HepG2 (cell line): Measurements from ENCODE around the gene SLC25A23. TPM values are rescaled to one million over a fixed set of nuclear protein-coding genes. Genes with fewer than 3 reads are reported as not detected.

ENCODE experiments used
- FOSL2 ChIP-seq: sonication (generic); formaldehyde crosslinking; IDR thresholded peaks from 2 replicates; pipeline ENCODE4 v1.4.0; 2020; ENCODE audit warnings: missing genetic modification reagents
- HOXA3 ChIP-seq: sonication (generic); formaldehyde crosslinking; IDR thresholded peaks from 2 replicates; pipeline ENCODE4 v1.5.0; 2020; ENCODE audit warnings: missing genetic modification reagents
- MYNN ChIP-seq: sonication (generic); formaldehyde crosslinking; IDR thresholded peaks from 2 replicates; pipeline ENCODE4 v1.4.0; 2020; ENCODE audit warnings: mild to moderate bottlenecking, low read depth, missing genetic modification reagents
- PHF8 ChIP-seq: sonication (generic); formaldehyde crosslinking; IDR thresholded peaks from 2 replicates; pipeline ENCODE4 v1.5.0; 2020; ENCODE audit warnings: missing genetic modification reagents
- SRY ChIP-seq: sonication (generic); formaldehyde crosslinking; IDR thresholded peaks from 2 replicates; pipeline ENCODE4 v1.8.0; 2022; ENCODE audit warnings: mild to moderate bottlenecking, missing genetic modification reagents
- ZBTB3 ChIP-seq: sonication (generic); formaldehyde crosslinking; IDR thresholded peaks from 2 replicates; pipeline ENCODE4 v1.4.0; 2020; ENCODE audit warnings: low read depth, mild to moderate bottlenecking, moderate library complexity, missing genetic modification reagents, borderline replicate concordance
- ZFP36 ChIP-seq: fragments of 150-350 bp; IDR thresholded peaks from 2 replicates; pipeline ENCODE4 v1.6.1; 2018; ENCODE audit warnings: borderline replicate concordance, low read length, low read depth; ENCODE audit not compliant: partially characterized antibody
- ZNF7 ChIP-seq: IDR thresholded peaks from 2 replicates; pipeline ENCODE4 v1.6.1; 2016; ENCODE audit warnings: missing biosample characterization, missing genetic modification reagents
- ZNF775 ChIP-seq: sonication (generic); formaldehyde crosslinking; IDR thresholded peaks from 2 replicates; pipeline ENCODE4 v1.4.0; 2020; ENCODE audit warnings: missing genetic modification reagents, mild to moderate bottlenecking, moderate library complexity, borderline replicate concordance
- ZSCAN29 ChIP-seq: sonication (generic); formaldehyde crosslinking; conservative IDR thresholded peaks from 2 replicates; pipeline ENCODE4 v1.4.0; 2020; ENCODE audit warnings: mild to moderate bottlenecking, missing genetic modification reagents
- polyA plus RNA-seq, 8 experiments: library from polyadenylated mRNA; depleted of rRNA in 3 of 8; stranded (reverse) in 7 of 8; unstranded in 1 of 8; fragments of >200 nt; fragmentation: Illumina TruSeq in 4 of 8; extraction: Trizol in 4 of 8; gene quantifications; 2 replicates each; pipeline versions ENCODE4 v1.2.1 to v1.2.3, GENCODE V29; 2011 to 2016; ENCODE audit warnings: low read depth in 4 of 8, missing spikeins in 1 of 8, mixed read lengths in 1 of 8; ENCODE audit not compliant: insufficient read depth in 1 of 8
- total RNA-seq, 5 experiments: library from RNA; depleted of rRNA; stranded (reverse); fragments of >200 nt; fragmentation: Illumina TruSeq; extraction: Trizol; gene quantifications; 2 replicates each; pipeline ENCODE4 v1.2.3, GENCODE V29; 2016; ENCODE audit warnings: low read depth in 1 of 5
- TF ChIP-seq, protein P1 (sequence below): sonication (generic); formaldehyde crosslinking; IDR thresholded peaks from 2 replicates; pipeline ENCODE4 v1.5.0; 2020; ENCODE audit warnings: mild to moderate bottlenecking, missing genetic modification reagents
- TF ChIP-seq, protein P2 (sequence below): sonication (generic); formaldehyde crosslinking; IDR thresholded peaks from 2 replicates; pipeline ENCODE4 v1.4.0; 2020; ENCODE audit warnings: missing genetic modification reagents, borderline replicate concordance
- TF ChIP-seq, protein P3 (sequence below): sonication (generic); formaldehyde crosslinking; IDR thresholded peaks from 2 replicates; pipeline ENCODE4 v1.8.0; 2023; ENCODE audit warnings: mild to moderate bottlenecking, missing genetic modification reagents
- TF ChIP-seq, protein P4 (sequence below): IDR thresholded peaks from 2 replicates; pipeline ENCODE4 v1.6.1; 2016; ENCODE audit warnings: missing genetic modification reagents, missing compliant biosample characterization
- TF ChIP-seq, protein P5 (sequence below): sonication (generic); formaldehyde crosslinking; IDR thresholded peaks from 2 replicates; pipeline ENCODE4 v1.4.0; 2020; ENCODE audit warnings: mild to moderate bottlenecking, missing genetic modification reagents, borderline replicate concordance
- TF ChIP-seq, protein P6 (sequence below): sonication (generic); formaldehyde crosslinking; IDR thresholded peaks from 2 replicates; pipeline ENCODE4 v1.4.0; 2020; ENCODE audit warnings: missing genetic modification reagents

Gene SLC25A23
- total and polyA plus RNA-seq, 2 of the 13 experiments (the other 11 are each of a cell fraction or from before 2014, with no cell fraction given) = 12.4 to 15.2 TPM

DNA sequence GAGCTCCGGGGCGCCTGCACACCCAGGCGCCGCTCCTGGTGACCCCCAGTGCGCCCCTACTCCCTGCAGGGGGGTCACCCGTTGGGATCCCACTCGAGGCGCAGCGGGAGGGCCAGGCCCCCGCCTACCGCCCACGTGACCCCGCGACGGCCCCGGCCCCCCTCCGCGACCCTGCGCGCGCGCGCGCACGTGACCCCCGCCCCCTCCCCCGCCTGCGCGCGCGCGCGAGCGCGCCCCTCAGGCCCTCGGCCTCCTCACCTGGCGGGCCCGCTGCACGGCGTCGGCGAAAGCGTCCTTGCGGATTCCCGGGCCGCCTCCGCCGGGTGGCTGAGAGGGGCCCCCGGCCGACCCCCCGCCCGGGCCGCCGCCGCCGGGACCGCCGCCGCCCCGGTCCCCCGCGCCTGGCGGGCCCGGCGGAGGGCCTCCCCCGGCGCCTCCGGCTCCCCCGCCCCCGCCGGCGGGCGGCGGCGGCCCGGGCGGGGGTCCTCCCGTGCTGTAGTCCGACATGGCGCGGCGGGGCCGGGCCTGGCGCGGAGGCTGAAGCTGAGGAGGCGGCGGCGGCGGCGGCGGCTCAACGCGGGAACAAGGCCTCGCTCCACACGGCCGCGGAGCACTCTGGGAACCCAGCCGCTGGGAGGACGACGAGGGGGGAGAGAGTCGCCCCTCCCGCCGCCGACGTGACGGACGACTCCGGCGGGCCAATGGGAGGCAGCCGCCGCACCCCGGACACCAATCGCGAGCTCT lies 35.2 kb downstream of the SLC25A23 start, which contains the start of gene KHSRP (continued):
- TF ChIP-seq ZNF7 (CRISPR knock-in tag) = no peak
- TF ChIP-seq, protein P1, sequence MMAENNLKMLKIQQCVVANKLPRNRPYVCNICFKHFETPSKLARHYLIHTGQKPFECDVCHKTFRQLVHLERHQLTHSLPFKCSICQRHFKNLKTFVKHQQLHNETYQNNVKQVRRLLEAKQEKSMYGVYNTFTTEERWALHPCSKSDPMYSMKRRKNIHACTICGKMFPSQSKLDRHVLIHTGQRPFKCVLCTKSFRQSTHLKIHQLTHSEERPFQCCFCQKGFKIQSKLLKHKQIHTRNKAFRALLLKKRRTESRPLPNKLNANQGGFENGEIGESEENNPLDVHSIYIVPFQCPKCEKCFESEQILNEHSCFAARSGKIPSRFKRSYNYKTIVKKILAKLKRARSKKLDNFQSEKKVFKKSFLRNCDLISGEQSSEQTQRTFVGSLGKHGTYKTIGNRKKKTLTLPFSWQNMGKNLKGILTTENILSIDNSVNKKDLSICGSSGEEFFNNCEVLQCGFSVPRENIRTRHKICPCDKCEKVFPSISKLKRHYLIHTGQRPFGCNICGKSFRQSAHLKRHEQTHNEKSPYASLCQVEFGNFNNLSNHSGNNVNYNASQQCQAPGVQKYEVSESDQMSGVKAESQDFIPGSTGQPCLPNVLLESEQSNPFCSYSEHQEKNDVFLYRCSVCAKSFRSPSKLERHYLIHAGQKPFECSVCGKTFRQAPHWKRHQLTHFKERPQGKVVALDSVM (CRISPR knock-in tag) = no peak
- TF ChIP-seq HOXA3 (CRISPR knock-in tag) = peak; percentile 2
- TF ChIP-seq, protein P2, sequence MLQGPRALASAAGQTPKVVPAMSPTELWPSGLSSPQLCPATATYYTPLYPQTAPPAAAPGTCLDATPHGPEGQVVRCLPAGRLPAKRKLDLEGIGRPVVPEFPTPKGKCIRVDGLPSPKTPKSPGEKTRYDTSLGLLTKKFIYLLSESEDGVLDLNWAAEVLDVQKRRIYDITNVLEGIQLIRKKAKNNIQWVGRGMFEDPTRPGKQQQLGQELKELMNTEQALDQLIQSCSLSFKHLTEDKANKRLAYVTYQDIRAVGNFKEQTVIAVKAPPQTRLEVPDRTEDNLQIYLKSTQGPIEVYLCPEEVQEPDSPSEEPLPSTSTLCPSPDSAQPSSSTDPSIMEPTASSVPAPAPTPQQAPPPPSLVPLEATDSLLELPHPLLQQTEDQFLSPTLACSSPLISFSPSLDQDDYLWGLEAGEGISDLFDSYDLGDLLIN (CRISPR knock-in tag) = no peak
- TF ChIP-seq PHF8 (CRISPR knock-in tag) = peak; percentile 74; the same call in 1 of the 2 replicates
- TF ChIP-seq ZFP36 = no peak
- TF ChIP-seq, protein P3, sequence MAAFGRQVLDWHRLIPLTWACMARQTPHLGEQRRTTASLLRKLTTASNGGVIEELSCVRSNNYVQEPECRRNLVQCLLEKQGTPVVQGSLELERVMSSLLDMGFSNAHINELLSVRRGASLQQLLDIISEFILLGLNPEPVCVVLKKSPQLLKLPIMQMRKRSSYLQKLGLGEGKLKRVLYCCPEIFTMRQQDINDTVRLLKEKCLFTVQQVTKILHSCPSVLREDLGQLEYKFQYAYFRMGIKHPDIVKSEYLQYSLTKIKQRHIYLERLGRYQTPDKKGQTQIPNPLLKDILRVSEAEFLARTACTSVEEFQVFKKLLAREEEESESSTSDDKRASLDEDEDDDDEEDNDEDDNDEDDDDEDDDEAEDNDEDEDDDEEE (CRISPR knock-in tag) = no peak
- TF ChIP-seq, protein P4, sequence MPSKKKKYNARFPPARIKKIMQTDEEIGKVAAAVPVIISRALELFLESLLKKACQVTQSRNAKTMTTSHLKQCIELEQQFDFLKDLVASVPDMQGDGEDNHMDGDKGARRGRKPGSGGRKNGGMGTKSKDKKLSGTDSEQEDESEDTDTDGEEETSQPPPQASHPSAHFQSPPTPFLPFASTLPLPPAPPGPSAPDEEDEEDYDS (CRISPR knock-in tag) = 0 out of 2 replicates have a peak, but pooled peaks have one; percentile 15
- TF ChIP-seq SRY (CRISPR knock-in tag) = no peak
- TF ChIP-seq, protein P5, sequence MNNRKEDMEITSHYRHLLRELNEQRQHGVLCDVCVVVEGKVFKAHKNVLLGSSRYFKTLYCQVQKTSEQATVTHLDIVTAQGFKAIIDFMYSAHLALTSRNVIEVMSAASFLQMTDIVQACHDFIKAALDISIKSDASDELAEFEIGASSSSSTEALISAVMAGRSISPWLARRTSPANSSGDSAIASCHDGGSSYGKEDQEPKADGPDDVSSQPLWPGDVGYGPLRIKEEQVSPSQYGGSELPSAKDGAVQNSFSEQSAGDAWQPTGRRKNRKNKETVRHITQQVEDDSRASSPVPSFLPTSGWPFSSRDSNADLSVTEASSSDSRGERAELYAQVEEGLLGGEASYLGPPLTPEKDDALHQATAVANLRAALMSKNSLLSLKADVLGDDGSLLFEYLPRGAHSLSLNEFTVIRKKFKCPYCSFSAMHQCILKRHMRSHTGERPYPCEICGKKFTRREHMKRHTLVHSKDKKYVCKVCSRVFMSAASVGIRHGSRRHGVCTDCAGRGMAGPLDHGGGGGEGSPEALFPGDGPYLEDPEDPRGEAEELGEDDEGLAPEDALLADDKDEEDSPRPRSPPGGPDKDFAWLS (CRISPR knock-in tag) = no peak
- TF ChIP-seq MYNN (CRISPR knock-in tag) = no peak
- TF ChIP-seq ZNF775 (CRISPR knock-in tag) = no peak
- TF ChIP-seq ZBTB3 (CRISPR knock-in tag) = no peak
- no peak for TF ChIP-seq FOSL2 (CRISPR knock-in tag)
- no peak for TF ChIP-seq ZSCAN29 (CRISPR knock-in tag)
- TF ChIP-seq, protein P6, sequence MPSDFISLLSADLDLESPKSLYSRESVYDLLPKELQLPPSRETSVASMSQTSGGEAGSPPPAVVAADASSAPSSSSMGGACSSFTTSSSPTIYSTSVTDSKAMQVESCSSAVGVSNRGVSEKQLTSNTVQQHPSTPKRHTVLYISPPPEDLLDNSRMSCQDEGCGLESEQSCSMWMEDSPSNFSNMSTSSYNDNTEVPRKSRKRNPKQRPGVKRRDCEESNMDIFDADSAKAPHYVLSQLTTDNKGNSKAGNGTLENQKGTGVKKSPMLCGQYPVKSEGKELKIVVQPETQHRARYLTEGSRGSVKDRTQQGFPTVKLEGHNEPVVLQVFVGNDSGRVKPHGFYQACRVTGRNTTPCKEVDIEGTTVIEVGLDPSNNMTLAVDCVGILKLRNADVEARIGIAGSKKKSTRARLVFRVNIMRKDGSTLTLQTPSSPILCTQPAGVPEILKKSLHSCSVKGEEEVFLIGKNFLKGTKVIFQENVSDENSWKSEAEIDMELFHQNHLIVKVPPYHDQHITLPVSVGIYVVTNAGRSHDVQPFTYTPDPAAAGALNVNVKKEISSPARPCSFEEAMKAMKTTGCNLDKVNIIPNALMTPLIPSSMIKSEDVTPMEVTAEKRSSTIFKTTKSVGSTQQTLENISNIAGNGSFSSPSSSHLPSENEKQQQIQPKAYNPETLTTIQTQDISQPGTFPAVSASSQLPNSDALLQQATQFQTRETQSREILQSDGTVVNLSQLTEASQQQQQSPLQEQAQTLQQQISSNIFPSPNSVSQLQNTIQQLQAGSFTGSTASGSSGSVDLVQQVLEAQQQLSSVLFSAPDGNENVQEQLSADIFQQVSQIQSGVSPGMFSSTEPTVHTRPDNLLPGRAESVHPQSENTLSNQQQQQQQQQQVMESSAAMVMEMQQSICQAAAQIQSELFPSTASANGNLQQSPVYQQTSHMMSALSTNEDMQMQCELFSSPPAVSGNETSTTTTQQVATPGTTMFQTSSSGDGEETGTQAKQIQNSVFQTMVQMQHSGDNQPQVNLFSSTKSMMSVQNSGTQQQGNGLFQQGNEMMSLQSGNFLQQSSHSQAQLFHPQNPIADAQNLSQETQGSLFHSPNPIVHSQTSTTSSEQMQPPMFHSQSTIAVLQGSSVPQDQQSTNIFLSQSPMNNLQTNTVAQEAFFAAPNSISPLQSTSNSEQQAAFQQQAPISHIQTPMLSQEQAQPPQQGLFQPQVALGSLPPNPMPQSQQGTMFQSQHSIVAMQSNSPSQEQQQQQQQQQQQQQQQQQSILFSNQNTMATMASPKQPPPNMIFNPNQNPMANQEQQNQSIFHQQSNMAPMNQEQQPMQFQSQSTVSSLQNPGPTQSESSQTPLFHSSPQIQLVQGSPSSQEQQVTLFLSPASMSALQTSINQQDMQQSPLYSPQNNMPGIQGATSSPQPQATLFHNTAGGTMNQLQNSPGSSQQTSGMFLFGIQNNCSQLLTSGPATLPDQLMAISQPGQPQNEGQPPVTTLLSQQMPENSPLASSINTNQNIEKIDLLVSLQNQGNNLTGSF (CRISPR knock-in tag) = no peak
